Activated gamma-delta T cell treated with Interleukin-2 at 50 U/mL for 16 hours (primary cell): Measurements from ENCODE around the gene INTS1.

ENCODE experiments used
- DNase-seq: peaks from one replicate; pipeline ENCODE4 v3.0.0-alpha.2; 2020

Gene INTS1

GRCh38 chr7:1542841-1543747 lies 38.9 kb upstream of the INTS1 start:
- no peak for DNase-seq

- no peak for DNase-seq
Observed at GRCh38 chr7:1542329-1542728, 38.1 kb upstream of the INTS1 start.

GRCh38 chr7:1541431-1542162 lies 37.4 kb upstream of the INTS1 start:
- no peak for DNase-seq

- DNase-seq: no peak
Observed at GRCh38 chr7:1540776-1541271, 36.6 kb upstream of the INTS1 start.

- DNase-seq: no peak
Observed at GRCh38 chr7:1539882-1540775, 35.9 kb upstream of the INTS1 start.

- DNase-seq: no peak
Observed at GRCh38 chr7:1539181-1539881, 35.1 kb upstream of the INTS1 start.

- DNase-seq: no peak
Observed at GRCh38 chr7:1538544-1539180, 34.5 kb upstream of the INTS1 start.

GRCh38 chr7:1537535-1538412 lies 33.6 kb upstream of the INTS1 start:
- no peak for DNase-seq

- no peak for DNase-seq
Observed at GRCh38 chr7:1536743-1537534, 32.8 kb upstream of the INTS1 start.

- DNase-seq: no peak
Observed at GRCh38 chr7:1536455-1536742, 32.2 kb upstream of the INTS1 start.

GRCh38 chr7:1535701-1536454 lies 31.7 kb upstream of the INTS1 start:
- DNase-seq: no peak

GRCh38 chr7:1535100-1535458 lies 30.9 kb upstream of the INTS1 start:
- no peak for DNase-seq

- no peak for DNase-seq
Observed at GRCh38 chr7:1534330-1535099, 30.3 kb upstream of the INTS1 start.

- DNase-seq: no peak
Observed at GRCh38 chr7:1533547-1534329, 29.5 kb upstream of the INTS1 start.

GRCh38 chr7:1533255-1533546 lies 29.0 kb upstream of the INTS1 start:
- DNase-seq: no peak

- DNase-seq: peak; percentile 54
Observed at GRCh38 chr7:1532456-1533254, 28.5 kb upstream of the INTS1 start.

GRCh38 chr7:1531979-1532455 lies 27.8 kb upstream of the INTS1 start:
- DNase-seq: no peak
